GM10248 (cell line): ENCODE measurements around the gene PARVB.

Experiments
- CTCF ChIA-PET: fragments of 300-600 bp; sonication (Branson Sonifier 250); formaldehyde crosslinking; extraction: SDS; loops from one replicate; lab custom pipeline; 2021; ENCODE audit warnings: antibody characterized with exemption; lab: Yijun Ruan, JAX
- POLR2A ChIA-PET: fragments of 350-650 bp; sonication (Branson Sonifier 250); formaldehyde crosslinking; extraction: SDS; loops from one replicate; lab custom pipeline; 2020; ENCODE audit warnings: antibody characterized with exemption; lab: Yijun Ruan, JAX
- DNase-seq: peaks from one replicate; pipeline ENCODE4 v3.0.0; 2012; ENCODE audit errors: extremely low spot score
- TF ChIP-seq, protein P1 (sequence below): IDR thresholded peaks from 2 replicates; pipeline ENCODE4 v1.5.1; 2012; ENCODE audit warnings: mild to moderate bottlenecking, low read depth; ENCODE audit errors: extremely low read depth, missing control alignments, control extremely low read depth

PARVB gene

GRCh38 chr22:44087089-44087430 is 63.0 kb downstream of the PARVB start:
- DNase-seq, result no peak
- TF ChIP-seq, protein P1, sequence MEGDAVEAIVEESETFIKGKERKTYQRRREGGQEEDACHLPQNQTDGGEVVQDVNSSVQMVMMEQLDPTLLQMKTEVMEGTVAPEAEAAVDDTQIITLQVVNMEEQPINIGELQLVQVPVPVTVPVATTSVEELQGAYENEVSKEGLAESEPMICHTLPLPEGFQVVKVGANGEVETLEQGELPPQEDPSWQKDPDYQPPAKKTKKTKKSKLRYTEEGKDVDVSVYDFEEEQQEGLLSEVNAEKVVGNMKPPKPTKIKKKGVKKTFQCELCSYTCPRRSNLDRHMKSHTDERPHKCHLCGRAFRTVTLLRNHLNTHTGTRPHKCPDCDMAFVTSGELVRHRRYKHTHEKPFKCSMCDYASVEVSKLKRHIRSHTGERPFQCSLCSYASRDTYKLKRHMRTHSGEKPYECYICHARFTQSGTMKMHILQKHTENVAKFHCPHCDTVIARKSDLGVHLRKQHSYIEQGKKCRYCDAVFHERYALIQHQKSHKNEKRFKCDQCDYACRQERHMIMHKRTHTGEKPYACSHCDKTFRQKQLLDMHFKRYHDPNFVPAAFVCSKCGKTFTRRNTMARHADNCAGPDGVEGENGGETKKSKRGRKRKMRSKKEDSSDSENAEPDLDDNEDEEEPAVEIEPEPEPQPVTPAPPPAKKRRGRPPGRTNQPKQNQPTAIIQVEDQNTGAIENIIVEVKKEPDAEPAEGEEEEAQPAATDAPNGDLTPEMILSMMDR, result no peak
- CTCF ChIA-PET, result interaction anchor here (1.2 to 9.7 kb wide), 10 partner anchors 13 to 539 kb away, joined by 3 to 328 read pairs (median 10); no protein-coding TSS in a partner anchor
- POLR2A ChIA-PET, result interaction anchor here (0.6 kb wide), 1 partner anchor 20 kb away, joined by 4 read pairs; no protein-coding TSS in a partner anchor

- no peak for DNase-seq
- CTCF ChIA-PET, result interaction anchor here (8.4 to 9.7 kb wide), 2 partner anchors 19 to 93 kb away, joined by 134 to 328 read pairs; no protein-coding TSS in a partner anchor
- POLR2A ChIA-PET, result no interaction called here
- TF ChIP-seq, protein P1, result no peak
These were observed 65.0 kb downstream of the PARVB start for GRCh38 chr22:44088976-44089570.

GRCh38 chr22:44089717-44090570 is 65.8 kb downstream of the PARVB start:
- TF ChIP-seq, protein P1, result no peak
- CTCF ChIA-PET, result interaction anchor here (9.7 kb wide), 1 partner anchor 94 kb away, joined by 328 read pairs; no protein-coding TSS in a partner anchor
- POLR2A ChIA-PET, result no interaction called here
- DNase-seq, result no peak

DNA sequence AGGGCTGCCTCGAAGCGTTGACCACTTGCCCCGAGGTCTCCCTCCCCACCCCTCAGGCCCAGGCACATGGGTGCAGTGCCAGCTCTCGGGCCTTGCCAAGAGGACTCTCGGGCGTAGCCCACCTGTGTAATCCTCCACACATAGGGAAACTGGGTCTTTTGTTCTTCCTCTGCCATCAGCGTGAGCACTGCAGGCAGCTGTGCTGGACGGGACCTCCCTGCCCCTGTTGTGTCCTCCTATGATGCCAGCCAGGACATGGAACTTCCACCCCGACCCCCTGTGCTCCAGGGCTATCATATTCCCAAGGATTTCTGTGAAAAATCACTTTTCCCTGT is 66.4 kb downstream of the PARVB start:
- CTCF ChIA-PET, result no interaction called here
- DNase-seq, result no peak
- TF ChIP-seq, protein P1, result no peak
- POLR2A ChIA-PET, result no interaction called here

- POLR2A ChIA-PET, result no interaction called here
- DNase-seq, result no peak
- CTCF ChIA-PET, result no interaction called here
- TF ChIP-seq, protein P1, result no peak
These were observed 67.1 kb downstream of the PARVB start for GRCh38 chr22:44091021-44091721.

GRCh38 chr22:44091751-44092150 is 67.6 kb downstream of the PARVB start:
- DNase-seq, result no peak
- POLR2A ChIA-PET, result no interaction called here
- CTCF ChIA-PET, result interaction anchor here (1.0 kb wide), 1 partner anchor 10 kb away, joined by 4 read pairs; no protein-coding TSS in a partner anchor
- TF ChIP-seq, protein P1, result no peak
